ENCODE data around the gene IRGQ.
A peak's percentile ranks its signal among the peaks of the same experiment; 100 is the strongest.
"Not testable (repeated sequence)": the region's sequence is repeated elsewhere in the genome, so short reads cannot be mapped to it uniquely, and the experiment has no call there.

Gene IRGQ

DNA sequence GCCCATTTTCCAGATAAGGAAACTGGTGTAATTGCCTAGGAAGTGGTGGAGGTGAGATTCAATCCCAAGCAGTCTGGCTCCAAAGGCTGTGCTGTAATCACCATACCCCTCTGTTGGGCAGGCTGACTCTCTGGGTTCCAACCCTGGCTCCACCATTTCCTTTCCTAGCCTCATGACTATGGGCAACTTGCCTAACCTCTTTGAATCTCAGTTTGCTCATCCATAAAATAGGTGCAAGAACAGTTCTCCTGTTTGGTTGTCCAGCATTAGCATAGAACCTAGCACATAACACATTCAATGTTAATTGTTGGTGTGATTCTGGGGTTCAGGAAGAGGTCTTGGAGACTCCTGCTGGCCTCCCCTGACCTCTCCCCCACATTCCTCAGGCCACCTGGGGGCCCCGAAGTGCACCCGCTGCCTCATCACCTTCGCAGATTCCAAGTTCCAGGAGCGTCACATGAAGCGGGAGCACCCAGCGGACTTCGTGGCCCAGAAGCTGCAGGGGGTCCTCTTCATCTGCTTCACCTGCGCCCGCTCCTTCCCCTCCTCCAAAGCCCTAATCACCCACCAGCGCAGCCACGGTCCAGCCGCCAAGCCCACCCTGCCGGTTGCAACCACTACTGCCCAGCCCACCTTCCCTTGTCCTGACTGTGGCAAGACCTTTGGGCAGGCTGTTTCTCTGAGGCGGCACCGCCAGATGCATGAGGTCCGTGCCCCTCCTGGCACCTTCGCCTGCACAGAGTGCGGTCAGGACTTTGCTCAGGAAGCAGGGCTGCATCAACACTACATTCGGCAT, 2.7 kb upstream of the IRGQ start:
- DNase-seq (ENCODE audit: low spot score): no peak

DNA sequence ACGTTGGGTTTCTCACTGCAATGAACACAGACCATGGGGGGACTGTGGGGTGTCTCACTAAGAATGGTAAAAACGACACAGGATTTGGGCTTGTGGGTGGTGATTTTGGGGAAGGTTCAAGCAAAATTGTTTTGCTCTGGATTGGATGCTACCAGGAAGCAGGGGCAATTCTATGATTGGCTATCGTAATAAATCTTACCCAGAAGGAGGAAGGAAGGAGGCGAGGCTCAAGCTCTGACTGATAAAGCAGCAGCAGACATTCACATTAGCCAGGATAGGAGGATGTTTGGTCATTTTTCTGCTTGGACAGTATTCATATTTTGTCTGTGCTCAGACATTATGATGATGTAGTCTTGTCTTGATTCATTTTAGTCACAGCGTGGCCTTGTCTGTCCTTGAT, 1.9 kb upstream of the IRGQ start:
- no peak for DNase-seq (ENCODE audit: low spot score)

DNA sequence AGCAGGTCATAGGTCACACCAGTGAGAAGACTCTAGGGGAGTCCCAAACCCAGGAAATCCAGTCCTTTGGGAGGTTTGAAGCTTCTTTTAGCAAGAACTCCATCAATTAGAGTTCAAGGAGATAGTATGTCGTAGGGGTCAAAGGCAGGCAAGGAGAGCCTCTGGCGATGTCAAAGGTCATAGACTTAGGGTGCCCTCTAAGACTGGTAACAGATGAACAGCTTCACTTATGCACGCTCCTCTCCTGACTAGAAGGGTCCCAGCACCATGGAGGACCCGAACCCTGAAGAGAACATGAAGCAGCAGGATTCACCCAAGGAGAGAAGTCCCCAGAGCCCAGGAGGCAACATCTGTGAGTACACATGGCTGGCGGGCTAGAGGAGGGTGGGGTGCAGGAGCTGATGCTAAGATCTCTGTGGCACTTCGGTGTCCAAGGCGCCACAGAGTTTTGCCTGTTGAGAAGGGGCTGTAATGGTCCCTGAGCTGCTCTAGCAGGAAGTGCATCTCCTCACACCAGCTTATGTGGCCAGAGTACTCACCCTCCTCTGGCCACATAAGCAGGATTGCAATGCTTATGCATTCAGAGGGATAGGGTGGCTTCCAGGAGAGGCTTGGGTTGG, 1.0 kb upstream of the IRGQ start:
- peak; percentile 16 for DNase-seq (ENCODE audit: low spot score)

DNA sequence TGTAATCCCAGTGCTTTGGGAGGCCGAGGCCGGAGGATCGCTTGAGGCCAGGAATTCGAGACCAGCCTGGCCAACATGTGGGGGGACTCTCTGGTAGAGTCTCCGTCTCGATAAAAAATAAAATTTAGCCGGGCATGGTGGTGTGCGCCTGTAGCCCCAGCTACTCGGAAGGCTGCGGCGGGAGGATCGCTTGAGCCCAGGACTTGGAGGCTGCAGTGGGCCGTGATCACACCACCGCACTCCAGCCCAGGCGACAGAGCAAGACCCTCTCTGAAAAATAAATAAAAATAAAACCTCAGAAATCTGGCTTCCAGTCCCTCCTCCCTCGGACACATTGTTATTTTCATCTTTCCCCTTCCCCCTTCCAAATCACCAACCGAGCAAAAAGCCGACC, 332 bp downstream of the IRGQ start:
- no peak for DNase-seq (ENCODE audit: low spot score)

DNA sequence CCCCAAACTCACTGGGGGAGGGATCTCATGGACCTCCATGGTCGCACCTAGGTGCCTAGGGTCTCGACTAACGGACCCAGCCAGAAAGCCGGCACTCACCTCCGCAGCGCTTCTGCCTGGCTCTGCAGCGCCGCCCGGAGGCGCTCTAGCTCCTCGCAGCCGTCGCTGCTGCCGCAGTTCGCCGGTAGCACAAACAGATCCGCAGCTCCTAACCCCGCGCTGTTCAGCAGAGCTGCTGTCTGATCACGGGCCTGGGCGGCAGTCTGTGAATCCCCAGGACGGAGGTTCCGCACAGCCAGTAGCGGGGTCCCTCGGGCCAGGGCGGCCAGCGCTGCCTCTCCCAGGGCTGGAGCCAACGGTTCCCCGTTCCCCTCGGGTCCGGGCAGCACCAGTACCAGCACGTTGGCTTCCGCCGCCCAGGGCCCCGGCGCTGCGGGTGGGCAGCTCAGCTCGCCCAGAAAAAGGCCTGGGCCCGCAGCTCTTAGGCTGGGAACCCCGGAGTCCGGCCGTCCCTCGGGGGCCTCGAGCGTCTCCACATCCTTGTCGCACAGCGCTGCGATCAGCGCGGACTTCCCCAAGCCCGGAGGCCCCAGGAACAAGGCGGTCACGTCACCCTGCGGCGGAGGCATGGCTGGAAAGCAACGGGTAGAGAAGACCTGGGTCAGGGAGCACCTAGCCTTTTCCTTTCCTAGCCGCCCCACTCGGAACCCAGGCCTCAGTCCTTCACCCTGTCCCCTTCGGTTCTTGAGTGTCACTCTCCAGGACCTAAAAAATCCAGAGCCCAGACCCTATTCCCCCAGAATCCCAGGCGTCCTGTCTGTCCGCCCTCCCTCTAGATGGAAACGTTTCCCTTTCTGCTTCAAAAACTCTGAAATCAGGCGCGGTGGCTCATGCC, 977 bp downstream of the IRGQ start:
- peak; percentile 66 for DNase-seq (ENCODE audit: low spot score)

DNA sequence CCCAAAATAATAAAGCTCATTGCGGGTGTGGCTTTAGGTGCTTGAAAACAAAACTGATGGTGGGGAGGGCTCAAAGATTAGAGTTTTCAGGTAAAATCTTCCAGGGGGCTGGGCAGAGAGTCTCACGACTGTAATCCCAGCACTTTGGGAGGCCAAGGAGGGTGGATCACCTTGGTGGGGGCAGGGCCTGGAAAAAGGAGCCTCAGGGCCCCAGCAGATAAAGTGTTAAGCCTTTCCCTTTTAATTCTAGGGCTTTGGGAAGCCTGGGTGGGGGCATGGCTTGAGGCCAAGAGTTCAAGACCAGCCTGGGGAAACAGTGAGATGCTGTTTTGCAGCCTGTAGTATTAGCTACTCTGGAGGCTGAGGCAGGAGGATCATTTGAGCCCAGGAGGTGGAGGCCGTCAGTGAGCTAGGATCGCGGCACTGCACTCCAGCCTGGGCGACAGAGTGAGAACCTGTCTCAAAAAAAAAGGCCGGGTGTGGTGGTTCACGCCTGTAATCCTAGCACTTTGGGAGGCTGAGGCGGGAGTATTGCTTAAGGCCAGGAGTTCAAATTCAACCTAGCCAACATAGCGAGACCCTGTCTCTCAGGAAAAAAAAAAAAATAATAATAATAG, 1.7 kb downstream of the IRGQ start:
- DNase-seq (ENCODE audit: low spot score): no peak

DNA sequence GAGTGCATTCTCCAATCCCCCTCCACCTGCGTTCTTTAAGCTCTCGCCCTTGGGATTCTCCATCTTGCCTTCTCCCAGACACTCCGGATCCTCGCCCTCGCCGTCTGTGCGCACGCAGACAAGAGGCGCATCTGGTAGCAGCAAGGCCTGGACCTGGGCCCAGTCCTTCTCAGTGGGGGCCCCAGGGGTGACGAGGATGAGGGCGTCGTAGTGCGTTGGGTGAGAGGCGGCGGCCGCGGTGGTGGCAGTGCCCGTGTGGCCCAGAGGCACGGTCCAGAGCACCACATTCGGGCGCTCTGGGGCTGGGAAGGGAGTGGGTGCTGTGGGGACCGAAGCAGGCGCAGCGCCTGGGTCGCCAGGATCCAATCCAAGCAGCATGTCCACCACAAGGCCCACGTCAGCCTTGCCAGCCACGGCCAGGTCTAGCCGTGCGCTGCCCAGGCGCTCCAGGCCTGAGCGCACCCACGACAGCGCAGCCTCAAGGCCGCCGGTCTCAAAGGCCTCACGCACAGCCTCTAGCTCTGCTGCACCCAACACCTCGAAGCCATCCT, 3.1 kb downstream of the IRGQ start:
- no peak for DNase-seq (ENCODE audit: low spot score)

DNA sequence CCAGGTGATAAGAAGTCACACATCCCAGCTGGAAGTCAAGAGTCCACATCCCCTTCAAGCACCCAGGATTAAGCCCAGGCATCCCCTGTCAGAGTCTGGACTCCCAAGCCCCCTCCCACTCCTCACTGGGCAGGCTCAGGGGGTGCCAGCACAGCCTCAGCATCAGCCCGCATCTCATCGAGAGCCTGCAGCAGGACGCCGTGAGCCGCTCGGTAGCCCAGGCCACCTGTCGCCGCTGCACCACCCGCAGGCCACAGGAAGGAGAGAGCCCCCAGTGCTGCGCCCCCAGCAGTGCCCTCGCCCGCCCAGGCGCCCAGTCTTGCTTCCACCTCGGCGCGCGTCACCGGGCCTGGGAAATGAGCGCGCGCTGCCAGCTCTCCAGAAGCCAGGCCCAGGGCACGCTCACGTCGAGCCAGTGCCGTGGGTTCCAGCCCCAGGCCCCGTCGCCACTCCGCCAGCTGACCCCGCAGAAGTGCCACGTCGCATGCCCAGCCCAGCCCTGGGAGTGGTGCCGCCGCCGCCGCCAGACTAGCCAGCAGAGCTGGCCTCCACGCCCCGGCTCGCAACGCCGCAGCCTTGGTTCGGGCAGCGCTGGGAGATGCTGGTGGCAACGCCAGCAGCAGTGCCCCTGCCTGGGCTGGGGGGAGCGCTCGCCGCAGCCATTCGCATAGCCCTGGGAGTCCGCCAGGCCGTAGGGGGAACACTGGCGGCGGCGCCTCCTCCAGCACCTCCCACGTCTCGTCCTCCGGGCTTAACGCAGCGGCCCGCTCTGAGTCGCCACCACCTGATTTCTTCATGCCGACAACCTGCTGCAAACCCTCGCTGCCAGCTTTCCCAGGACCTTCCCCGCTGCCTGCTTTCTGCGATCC, 3.8 kb downstream of the IRGQ start:
- DNase-seq (ENCODE audit: low spot score): no peak

DNA sequence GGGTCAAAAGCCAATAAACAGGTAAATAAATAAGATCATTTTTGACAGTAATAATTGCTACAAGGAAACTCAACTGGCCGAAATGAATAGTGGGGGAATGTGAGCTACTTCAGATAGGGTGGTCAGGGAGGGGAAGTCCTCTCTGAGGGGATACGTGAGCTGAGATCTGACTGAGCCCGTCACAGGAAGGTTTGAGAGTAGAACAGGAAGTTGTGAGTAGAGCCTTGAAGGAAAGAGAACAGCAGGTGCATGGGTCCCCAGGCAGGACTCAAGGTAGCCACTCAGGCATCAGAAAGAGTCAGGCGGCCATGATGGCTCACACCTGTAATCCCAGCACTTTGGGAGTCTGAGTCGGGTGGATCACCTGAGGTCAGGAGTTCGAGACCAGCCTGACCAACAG, 6.3 kb downstream of the IRGQ start:
- DNase-seq (ENCODE audit: low spot score): no peak

DNA sequence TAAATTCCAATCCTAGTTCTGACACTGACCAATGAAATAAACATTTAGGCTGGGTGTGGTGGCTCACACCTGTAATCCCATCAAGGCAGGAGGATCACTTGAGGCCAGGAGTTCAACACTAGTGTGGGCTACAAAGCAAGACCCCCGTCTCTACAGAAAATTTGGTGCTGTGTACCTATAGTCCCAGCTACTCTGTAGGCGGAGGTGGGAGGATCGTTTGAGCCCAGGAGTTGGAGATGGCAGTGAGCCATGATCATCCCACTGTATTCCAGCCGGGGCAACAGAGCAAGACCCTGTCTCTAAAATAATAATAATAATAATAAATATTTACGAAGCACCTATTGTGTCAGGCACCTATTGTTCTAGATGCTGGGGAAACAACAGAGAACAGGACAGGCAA, 6.7 kb downstream of the IRGQ start:
- no peak for DNase-seq (ENCODE audit: low spot score)

DNA sequence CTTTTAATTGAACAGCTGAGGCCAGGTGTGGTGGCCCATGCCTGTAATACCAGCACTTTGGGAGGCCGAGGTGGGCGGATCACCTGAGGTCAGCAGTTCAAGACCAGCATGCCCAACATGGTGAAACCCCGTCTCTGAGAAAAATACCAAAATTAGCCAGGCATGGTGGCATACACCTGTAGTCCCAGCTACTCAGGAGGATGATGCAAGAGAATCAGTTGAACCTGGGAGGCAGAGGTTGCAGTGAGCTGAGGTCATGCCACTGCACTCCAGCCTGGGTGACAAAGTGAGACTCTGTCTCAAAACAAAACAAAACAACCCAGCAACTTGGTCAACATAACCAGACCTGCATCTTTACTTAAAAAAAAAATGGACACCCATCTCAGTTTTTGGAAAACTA, 8.9 kb downstream of the IRGQ start:
- DNase-seq (ENCODE audit: low spot score): not testable (repeated sequence)

DNA sequence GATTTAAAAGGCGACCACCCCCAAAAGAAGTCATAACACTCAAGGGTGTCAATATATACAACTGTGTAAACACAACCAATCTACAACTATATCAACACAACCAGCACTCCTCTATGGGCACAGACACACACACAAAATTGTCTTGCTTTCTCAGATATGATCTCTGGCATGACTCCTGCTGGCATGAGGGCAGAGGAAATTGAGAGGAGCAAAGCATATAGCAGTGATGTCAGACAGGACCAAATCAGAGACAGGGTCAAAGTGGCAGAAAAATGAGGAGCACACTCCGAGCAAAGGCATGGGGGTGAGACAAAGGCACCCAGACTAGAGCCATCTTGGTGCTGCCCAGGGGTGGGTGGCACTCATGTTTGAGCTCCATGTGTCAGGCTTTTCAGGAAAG, 9.6 kb downstream of the IRGQ start:
- no peak for DNase-seq (ENCODE audit: low spot score)

DNA sequence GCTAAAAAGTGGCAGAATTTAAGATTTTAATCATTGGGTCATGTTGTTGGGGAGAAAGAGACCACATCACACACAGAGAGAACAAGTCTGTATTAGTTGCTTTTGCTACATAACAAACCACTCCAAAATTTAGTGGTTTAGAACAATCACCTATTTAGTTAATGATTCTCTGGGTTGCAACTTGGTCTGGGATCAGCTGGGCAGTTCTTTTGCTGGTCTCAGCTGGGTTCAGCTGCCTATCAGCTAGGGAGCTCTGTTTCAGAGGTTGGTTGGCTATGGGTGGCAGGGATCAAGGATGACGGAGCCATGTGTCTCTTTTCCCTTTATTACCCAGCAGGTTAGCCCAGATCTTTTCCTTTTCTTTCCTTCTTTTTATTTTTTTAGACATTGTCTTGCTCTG, 11.4 kb downstream of the IRGQ start:
- no peak for DNase-seq (ENCODE audit: low spot score)

DNA sequence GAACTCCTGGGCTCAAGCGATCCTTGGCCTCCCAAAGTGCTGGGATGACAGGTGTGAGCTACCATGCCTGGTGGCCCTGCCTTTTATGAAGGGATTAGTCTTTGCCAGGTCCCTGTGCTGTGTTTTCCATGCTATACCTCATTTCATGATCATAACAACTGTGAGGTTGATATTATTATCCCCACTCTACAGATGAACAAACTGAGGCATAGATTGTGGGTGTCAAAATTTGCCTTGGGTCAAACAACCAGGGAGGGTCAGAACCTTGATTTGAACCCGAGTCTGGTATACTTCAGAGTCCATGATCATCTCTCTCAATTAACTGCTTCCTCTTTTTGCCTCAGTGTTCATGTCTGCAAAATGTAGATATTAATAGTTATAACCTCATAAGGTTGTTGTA, 13.4 kb downstream of the IRGQ start:
- DNase-seq (ENCODE audit: low spot score): no peak

DNA sequence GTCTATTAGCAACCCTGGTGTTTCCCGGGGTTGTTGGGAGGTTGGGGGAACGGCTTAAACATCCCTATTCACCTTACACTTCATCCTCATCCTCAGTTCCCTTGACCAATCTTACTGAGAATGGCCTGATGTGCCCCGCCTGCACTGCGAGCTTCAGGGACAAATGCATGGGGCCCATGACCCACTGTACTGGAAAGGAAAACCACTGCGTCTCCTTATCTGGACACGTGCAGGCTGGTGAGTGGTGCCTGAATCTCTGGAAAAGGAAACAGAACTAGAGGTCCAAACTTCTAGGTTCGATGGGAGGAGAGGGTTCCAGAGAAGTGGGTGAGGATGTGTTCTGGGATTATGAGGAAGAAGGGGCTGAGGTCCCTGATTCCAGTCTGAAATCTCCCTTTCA, 14.5 kb downstream of the IRGQ start:
- no peak for DNase-seq (ENCODE audit: low spot score)

DNA sequence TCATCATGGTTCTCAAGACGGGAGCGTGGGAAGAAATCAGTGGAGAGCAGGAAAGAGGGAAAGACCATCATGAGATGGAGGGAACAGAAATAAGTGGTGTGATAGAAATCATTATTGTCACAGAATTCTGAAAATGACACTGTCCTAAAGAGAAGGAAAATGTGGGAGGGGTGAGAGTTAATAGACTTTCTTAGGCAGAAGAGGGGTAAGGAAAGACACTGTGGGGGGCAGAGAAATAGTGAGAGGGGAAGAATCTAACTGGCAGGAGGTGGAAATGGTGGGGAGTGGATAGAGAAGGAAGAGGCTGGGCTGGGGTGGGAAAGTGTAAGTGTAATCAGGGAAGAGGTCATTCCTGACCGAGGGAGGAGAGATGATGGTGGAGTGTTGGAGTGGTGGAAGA, 17.1 kb downstream of the IRGQ start:
- DNase-seq (ENCODE audit: low spot score): no peak

DNA sequence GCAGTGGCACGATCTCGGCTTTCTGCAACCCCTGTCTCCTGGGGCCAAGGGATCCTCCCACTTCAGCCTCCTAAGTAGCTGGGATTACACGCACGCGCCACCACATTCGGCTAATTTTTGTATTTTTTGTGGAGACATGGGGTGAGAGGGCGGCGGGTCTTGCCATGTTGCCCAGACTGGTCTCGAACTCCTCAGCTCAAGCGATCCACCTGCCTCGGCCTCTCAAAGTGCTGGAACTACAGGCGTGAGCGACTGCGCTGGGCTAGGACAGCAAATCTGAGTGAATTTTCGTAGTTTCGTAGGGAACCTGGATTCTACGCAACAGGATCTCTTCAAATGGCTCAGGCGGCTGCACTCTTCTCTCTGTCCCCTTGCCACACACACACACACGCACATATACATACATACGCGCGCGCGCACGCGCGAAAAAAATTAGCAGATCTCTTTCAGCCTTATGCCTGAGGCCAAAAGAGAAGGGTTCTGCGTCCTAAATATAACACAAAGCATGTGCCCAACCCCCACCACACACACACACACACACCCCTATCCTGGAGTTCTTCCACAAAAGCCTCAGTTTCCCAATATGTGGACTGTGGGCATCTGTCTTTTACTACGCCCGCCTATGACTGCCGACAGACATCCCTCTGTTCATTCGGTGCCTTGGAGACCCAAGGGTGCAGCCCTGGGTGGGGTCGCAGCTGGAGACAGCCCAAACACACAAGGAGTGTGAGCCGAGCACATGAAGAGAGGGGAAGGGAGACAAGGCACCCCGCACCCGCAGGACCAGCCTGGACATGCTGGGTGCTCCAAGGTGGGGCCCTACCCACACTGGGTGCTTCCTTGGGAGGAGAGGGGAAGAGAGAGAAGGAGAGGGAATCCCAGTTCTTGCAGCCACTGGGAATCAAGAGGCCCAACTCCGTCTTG, 19.7 kb downstream of the IRGQ start:
- no peak for DNase-seq (ENCODE audit: low spot score)

DNA sequence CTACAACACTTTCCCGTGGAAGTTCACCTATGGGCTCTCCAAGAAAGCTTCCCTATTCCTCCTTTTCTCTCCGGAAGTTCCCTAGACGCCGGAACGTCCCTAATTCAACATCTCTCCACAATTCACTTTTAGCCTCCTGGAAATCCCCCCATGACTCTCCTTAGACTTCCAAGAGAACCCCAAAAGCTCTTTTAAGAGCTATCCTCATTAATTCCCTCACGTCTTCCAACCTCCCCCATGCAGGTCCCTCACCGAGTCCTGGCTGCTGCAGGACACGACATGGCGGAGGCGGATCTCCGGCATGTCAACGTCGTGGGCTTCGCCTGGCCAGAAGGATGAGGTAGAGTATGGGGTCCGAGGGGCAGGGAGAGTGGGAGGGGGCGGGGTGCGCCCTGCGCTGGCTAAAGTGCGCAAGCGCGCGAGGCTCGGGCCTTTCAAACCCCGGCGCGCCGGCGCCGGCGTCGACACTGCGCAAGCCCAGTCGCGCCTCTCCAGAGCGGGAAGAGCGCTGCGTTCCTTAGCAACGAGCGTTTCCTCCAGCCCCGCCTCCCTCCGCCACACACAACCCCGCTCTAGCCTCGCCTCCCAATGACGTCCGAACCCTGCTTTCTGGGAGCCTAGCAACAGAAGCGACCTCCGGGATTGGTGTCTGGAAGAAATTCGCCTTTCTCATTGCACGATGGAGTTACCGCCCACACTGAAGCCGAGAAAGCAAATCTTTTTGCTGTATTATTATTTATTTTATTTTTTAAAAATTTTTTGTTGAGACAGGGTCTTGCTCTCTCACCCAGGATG, 20.6 kb downstream of the IRGQ start, which contains the start of the genes PINLYP and XRCC1:
TSS of gene PINLYP (plus strand) at position 646 of the 795 bp plus-strand sequence. CDS start 1,391 bp downstream, outside the sequence.
TSS of gene XRCC1 (minus strand) at position 372 of the 795 bp plus-strand sequence. CDS start at position 303, 69 bp downstream.
- peak; percentile 96 for DNase-seq (ENCODE audit: low spot score)

Data from hematopoietic multipotent progenitor cell treated with erythropoietin and hydrocortisone succinate and interleukin-3 and kit ligand, for 15 days (in vitro differentiated cells).